ENCODE results near the gene MRPL33. TPM values are rescaled to one million over a fixed set of nuclear protein-coding genes. Genes with fewer than 3 reads are reported as not detected.

Gene MRPL33
- polyA plus RNA-seq, 3 donors, result 86.4 to 196 (median 169) TPM

- H3K27ac ChIP-seq (ENCODE audit: low read depth, low read length), result no peak overlapping the region
- WGBS, 3 donors, result 9 to 26% (median 24%) methylated on average over 29 of the region's 29 CpGs
Observed at GRCh38 chr2:27765621-27766286, 5.8 kb upstream of the MRPL33 start.

- WGBS, 3 donors, result 43 to 90% (median 75%) methylated on average over 2 of the region's 2 CpGs
- no peak overlapping the region for H3K27ac ChIP-seq (ENCODE audit: low read depth, low read length)
Observed at GRCh38 chr2:27766287-27766661, 5.2 kb upstream of the MRPL33 start.

GRCh38 chr2:27771202-27771547 is 344 bp upstream of the MRPL33 start:
- 5 to 14% (median 8%) methylated on average over 13 of the region's 13 CpGs for WGBS, 3 donors

GRCh38 chr2:27772804-27773203 is 1.3 kb downstream of the MRPL33 start:
- 7 to 19% (median 9%) methylated on average over 2 of the region's 2 CpGs for WGBS, 3 donors

More at GRCh38 chr2:27771202-27771547, 344 bp upstream of the MRPL33 start:
- H3K27ac ChIP-seq (ENCODE audit: low read depth, low read length), result no peak overlapping the region

GRCh38 chr2:27773959-27774358 is 2.4 kb downstream of the MRPL33 start:
- 56 to 82% (median 62%) methylated on average over 5 of the region's 5 CpGs for WGBS, 3 donors
- no peak overlapping the region for H3K27ac ChIP-seq (ENCODE audit: low read depth, low read length)

More at GRCh38 chr2:27772804-27773203, 1.3 kb downstream of the MRPL33 start:
- no peak overlapping the region for H3K27ac ChIP-seq (ENCODE audit: low read depth, low read length)

- 36 to 62% (median 53%) methylated on average over 8 of the region's 8 CpGs for WGBS, 3 donors
- no peak overlapping the region for H3K27ac ChIP-seq (ENCODE audit: low read depth, low read length)
Observed at GRCh38 chr2:27776097-27776496, 4.6 kb downstream of the MRPL33 start.

- no peak overlapping the region for H3K27ac ChIP-seq (ENCODE audit: low read depth, low read length)
- WGBS, 3 donors, result 75 to 94% (median 91%) methylated on average over 3 of the region's 3 CpGs
Observed at GRCh38 chr2:27776696-27777095, 5.2 kb downstream of the MRPL33 start.

GRCh38 chr2:27779417-27780055 is 8.0 kb downstream of the MRPL33 start:
- 64 to 80% (median 67%) methylated on average over 5 of the region's 5 CpGs for WGBS, 3 donors
- no peak overlapping the region for H3K27ac ChIP-seq (ENCODE audit: low read depth, low read length)

- WGBS, 3 donors, result 66 to 97% (median 95%) methylated on average over 2 of the region's 2 CpGs
- H3K27ac ChIP-seq (ENCODE audit: low read depth, low read length), result no peak overlapping the region
Observed at GRCh38 chr2:27781496-27781895, 10.0 kb downstream of the MRPL33 start.

GRCh38 chr2:27782701-27783100 is 11.2 kb downstream of the MRPL33 start:
- no peak overlapping the region for H3K27ac ChIP-seq (ENCODE audit: low read depth, low read length)
- 76 to 93% (median 90%) methylated on average over 1 of the region's 1 CpG for WGBS, 3 donors

- H3K27ac ChIP-seq (ENCODE audit: low read depth, low read length), result no peak overlapping the region
- 93 to 100% (median 99%) methylated on average over 1 of the region's 1 CpG for WGBS, 3 donors
Observed at GRCh38 chr2:27790796-27791195, 19.3 kb downstream of the MRPL33 start.

- H3K27ac ChIP-seq (ENCODE audit: low read depth, low read length), result no peak overlapping the region
Observed at GRCh38 chr2:27792759-27793158, 21.2 kb downstream of the MRPL33 start.

- no peak overlapping the region for H3K27ac ChIP-seq (ENCODE audit: low read depth, low read length)
- WGBS, 3 donors, result 77 to 87% (median 82%) methylated on average over 8 of the region's 8 CpGs
Observed at GRCh38 chr2:27795093-27795834, 23.7 kb downstream of the MRPL33 start.

- 46 to 56% (median 48%) methylated on average over 4 of the region's 4 CpGs for WGBS, 3 donors
- no peak overlapping the region for H3K27ac ChIP-seq (ENCODE audit: low read depth, low read length)
Observed at GRCh38 chr2:27795868-27796277, 24.4 kb downstream of the MRPL33 start.

- 64 to 79% (median 74%) methylated on average over 9 to 11 of the region's 11 CpGs for WGBS, 3 donors
- no peak overlapping the region for H3K27ac ChIP-seq (ENCODE audit: low read depth, low read length)
Observed at GRCh38 chr2:27796791-27797765, 25.6 kb downstream of the MRPL33 start.

- 88 to 94% (median 92%) methylated on average over 4 of the region's 4 CpGs for WGBS, 3 donors
- H3K27ac ChIP-seq (ENCODE audit: low read depth, low read length), result no peak overlapping the region
Observed at GRCh38 chr2:27797841-27798240, 26.3 kb downstream of the MRPL33 start.

- no peak overlapping the region for H3K27ac ChIP-seq (ENCODE audit: low read depth, low read length)
- WGBS, 3 donors, result 67 to 95% (median 70%) methylated on average over 7 of the region's 7 CpGs
Observed at GRCh38 chr2:27798486-27798885, 27.0 kb downstream of the MRPL33 start.

- 67 to 84% (median 76%) methylated on average over 11 of the region's 11 CpGs for WGBS, 3 donors
- H3K27ac ChIP-seq (ENCODE audit: low read depth, low read length), result no peak overlapping the region
Observed at GRCh38 chr2:27798948-27799645, 27.6 kb downstream of the MRPL33 start.

Measured in adipose tissue (tissue), 3 donors.